Transverse colon (tissue), 4 donors: ENCODE measurements around the gene SHMT2. TPM values are rescaled to one million over a fixed set of nuclear protein-coding genes. Genes with fewer than 3 reads are reported as not detected.

Experiments
- DNase-seq: peaks from one replicate; pipeline ENCODE4 v3.0.0-alpha.2; 2019
- H3K27ac ChIP-seq, 4 donors: fragments of 200-600 bp; sonication (generic); 2 replicates each; pipeline ENCODE4 v1.5.1; 2016 to 2018; ENCODE audit warnings: inconsistent platforms in 4 of 4
- H3K27me3 ChIP-seq: fragments of 200-600 bp; sonication (generic); 2 replicates; pipeline ENCODE4 v1.5.1; 2017; ENCODE audit warnings: inconsistent platforms
- H3K36me3 ChIP-seq, 4 donors: fragments of 200-600 bp; sonication (generic); 2 replicates each; pipeline ENCODE4 v1.5.1; 2017 to 2019; ENCODE audit warnings: inconsistent platforms in 4 of 4
- H3K4me1 ChIP-seq, 4 donors: fragments of 200-600 bp; sonication (generic); 2 replicates each; pipeline ENCODE4 v1.5.1; 2017 to 2020; ENCODE audit warnings: inconsistent platforms in 4 of 4
- H3K4me3 ChIP-seq, 4 donors: fragments of 200-600 bp; sonication (generic); 1 replicate in 1 of 4; 2 replicates in 3 of 4; pipeline versions ENCODE4 v1.5.1 to v1.6.1; 2017 to 2019; ENCODE audit warnings: inconsistent platforms in 4 of 4
- H3K9me3 ChIP-seq, 2 donors: fragments of 200-600 bp; sonication (generic); 2 replicates each; pipeline ENCODE4 v1.5.1; 2017 to 2019; ENCODE audit warnings: inconsistent platforms in 2 of 2
- EP300 ChIP-seq: sonication (generic); formaldehyde crosslinking; IDR thresholded peaks from one replicate; pipeline ENCODE4 v1.6.1; 2017; ENCODE audit warnings: antibody characterized with exemption, low read depth
- POLR2A ChIP-seq: fragments of 450-650 bp; IDR thresholded peaks from one replicate; pipeline ENCODE4 v1.6.1; 2016; ENCODE audit warnings: antibody characterized with exemption, mild to moderate bottlenecking, moderate library complexity
- POLR2AphosphoS5 ChIP-seq, 3 donors: sonication (generic); formaldehyde crosslinking; IDR thresholded peaks; one replicate each; pipeline ENCODE4 v1.6.1; 2016; ENCODE audit warnings: antibody characterized with exemption in 3 of 3
- WGBS, 2 donors: methylation state at CpG; one replicate each; pipeline ENCODE4 v1.1.5; 2018; ENCODE audit warnings: low coverage in 1 of 2; 5-methylcytosine and 5-hydroxymethylcytosine counted together
- in situ Hi-C, 4 donors: fragments of 200-750 bp; cut with MboI; loops; one replicate each; pipeline versions ENCODE4 v1.15.0 to v1.15.1; 2017; ENCODE audit warnings: low sequenced_read_pairs in 3 of 4, low pct_ligation_motif_present in 1 of 4, low pct_unique_long_range_greater_than_20kb in 1 of 4
- intact Hi-C: fragments of 100-400 bp; cut with DNase I; formaldehyde crosslinking; loops from one replicate; pipeline ENCODE4 v1.15.1; 2023; ENCODE audit warnings: low total_unique reads
- total RNA-seq, 4 donors: library from RNA; depleted of rRNA; stranded (reverse); fragments of >200 nt; gene quantifications; one replicate each; pipeline ENCODE4 v1.1.0, GENCODE V29; 2016
- TF ChIP-seq, protein P1 (sequence below), 5 experiments: fragments of 200-600 bp in 3 of 5; fragments of 450-650 bp in 2 of 5; sonication (generic) in 3 of 5; IDR thresholded peaks; 1 replicate in 2 of 5; 2 replicates in 3 of 5; pipeline ENCODE4 v1.5.1; 2016 to 2017; ENCODE audit warnings: antibody characterized with exemption in 5 of 5, inconsistent platforms in 3 of 5, mild to moderate bottlenecking in 2 of 5, moderate library complexity in 1 of 5

SHMT2 gene
- total RNA-seq, 4 donors from 2014 or later, result 29.2 to 104 (median 33.4) TPM

DNA sequence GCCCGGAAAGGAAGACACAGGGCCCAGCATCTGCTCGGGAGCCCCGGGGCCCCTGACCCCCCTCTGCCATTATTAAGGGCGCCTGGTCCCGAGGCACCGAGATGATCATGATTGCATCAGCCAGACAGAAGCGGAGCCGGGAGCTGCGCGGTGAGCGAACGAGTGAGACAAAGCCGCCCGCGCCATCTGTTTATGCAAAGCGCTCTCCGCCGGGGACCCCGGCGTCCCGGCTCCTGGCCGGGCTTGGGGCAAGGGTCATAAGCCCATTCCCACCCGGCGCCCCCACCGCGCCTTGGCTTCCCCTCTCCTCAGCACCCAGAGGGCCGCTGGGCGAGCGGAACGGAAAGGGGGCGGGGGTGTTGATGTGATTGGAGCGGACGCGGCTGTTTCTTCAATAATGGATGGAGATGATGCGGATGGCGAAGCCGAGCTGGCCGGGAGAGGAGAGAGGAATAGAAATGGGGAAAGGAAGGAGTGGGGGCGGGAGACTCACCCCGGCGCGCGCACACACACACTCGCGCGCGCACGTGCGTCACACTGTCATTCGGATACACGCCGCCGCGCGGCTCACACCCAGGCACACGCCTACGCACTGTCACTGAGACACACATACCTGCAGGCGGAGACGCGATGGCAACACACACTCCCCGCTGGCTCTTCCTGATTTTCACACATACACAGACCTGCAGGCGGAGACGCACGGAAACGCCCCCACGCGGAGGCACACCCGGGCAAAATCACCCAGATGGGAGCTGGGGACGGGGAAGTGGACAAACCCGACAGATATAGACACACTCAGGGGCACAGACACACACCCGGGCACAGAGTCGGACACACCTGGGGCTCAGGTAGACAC is 10.8 kb downstream of the SHMT2 start:
- H3K27ac ChIP-seq, result peak overlapping the region in 2 of 4 donors; percentile 30 to 51
- TF ChIP-seq, protein P1, sequence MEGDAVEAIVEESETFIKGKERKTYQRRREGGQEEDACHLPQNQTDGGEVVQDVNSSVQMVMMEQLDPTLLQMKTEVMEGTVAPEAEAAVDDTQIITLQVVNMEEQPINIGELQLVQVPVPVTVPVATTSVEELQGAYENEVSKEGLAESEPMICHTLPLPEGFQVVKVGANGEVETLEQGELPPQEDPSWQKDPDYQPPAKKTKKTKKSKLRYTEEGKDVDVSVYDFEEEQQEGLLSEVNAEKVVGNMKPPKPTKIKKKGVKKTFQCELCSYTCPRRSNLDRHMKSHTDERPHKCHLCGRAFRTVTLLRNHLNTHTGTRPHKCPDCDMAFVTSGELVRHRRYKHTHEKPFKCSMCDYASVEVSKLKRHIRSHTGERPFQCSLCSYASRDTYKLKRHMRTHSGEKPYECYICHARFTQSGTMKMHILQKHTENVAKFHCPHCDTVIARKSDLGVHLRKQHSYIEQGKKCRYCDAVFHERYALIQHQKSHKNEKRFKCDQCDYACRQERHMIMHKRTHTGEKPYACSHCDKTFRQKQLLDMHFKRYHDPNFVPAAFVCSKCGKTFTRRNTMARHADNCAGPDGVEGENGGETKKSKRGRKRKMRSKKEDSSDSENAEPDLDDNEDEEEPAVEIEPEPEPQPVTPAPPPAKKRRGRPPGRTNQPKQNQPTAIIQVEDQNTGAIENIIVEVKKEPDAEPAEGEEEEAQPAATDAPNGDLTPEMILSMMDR (IDR thresholded peaks at IDR 0.05), result peak in 2 of 5 experiments; percentile 9 to 29
- no peak for TF ChIP-seq EP300
- peaks cover 91% of the 10 kb centered on the region for H3K27me3 ChIP-seq
- in situ Hi-C loops (no loop called here), intact Hi-C loops (no loop called here)
- no peaks in the 10 kb centered on the region for H3K36me3 ChIP-seq
- H3K4me3 ChIP-seq, result peak overlapping the region; percentile 21 to 50 (median 38)
- peak; percentile 70 for DNase-seq
- H3K4me1 ChIP-seq, result peaks cover 40 to 63% (median 59%) of the 10 kb centered on the region in 4 donors
- 1% methylated on average over 68 of the region's 72 CpGs; no CpG with 5 or more reads in 1 of the 2 donors for WGBS, 2 donors
- H3K9me3 ChIP-seq, result no peaks in the 10 kb centered on the region

DNA sequence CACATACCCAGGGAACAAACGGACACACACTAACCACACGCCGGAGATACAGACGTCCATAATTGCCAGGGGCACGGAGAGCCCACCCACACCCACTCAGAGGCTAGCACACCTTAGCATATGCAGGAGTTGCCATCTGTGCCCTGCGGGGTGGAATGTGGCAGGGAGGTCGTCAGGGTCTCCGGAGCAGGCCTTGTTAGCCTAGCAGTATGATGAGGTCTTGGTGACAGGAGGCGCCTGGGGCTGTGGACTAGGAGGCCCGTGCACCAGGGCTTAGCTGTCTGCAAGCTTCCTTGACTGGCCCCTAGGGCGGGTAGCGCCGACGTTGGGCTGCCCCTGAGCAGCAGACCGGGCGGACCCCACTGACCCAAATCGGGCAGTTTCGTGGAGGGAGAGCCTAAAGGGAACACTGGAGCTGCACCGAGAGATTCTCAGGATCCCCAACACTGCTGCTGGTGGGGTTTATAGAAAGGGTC is 11.5 kb downstream of the SHMT2 start:
- peak; percentile 28 for DNase-seq
- intact Hi-C loops (no loop called here), in situ Hi-C loops (no loop called here)
- H3K4me1 ChIP-seq, result peaks cover 40 to 63% (median 59%) of the 10 kb centered on the region in 4 donors
- peaks cover 84% of the 10 kb centered on the region for H3K27me3 ChIP-seq
- H3K27ac ChIP-seq, result no peak overlapping the region
- 13% methylated on average over 18 of the region's 19 CpGs; no CpG with 5 or more reads in 1 of the 2 donors for WGBS, 2 donors
- no peaks in the 10 kb centered on the region for H3K36me3 ChIP-seq
- H3K4me3 ChIP-seq, result peak overlapping the region in 1 of 4 donors; percentile 50
- no peaks in the 10 kb centered on the region for H3K9me3 ChIP-seq
- TF ChIP-seq POLR2AphosphoS5 (IDR thresholded peaks at IDR 0.05) (no peak), POLR2A (no peak), EP300 (no peak)
- TF ChIP-seq, protein P1 (IDR thresholded peaks at IDR 0.05), result no peak

DNA sequence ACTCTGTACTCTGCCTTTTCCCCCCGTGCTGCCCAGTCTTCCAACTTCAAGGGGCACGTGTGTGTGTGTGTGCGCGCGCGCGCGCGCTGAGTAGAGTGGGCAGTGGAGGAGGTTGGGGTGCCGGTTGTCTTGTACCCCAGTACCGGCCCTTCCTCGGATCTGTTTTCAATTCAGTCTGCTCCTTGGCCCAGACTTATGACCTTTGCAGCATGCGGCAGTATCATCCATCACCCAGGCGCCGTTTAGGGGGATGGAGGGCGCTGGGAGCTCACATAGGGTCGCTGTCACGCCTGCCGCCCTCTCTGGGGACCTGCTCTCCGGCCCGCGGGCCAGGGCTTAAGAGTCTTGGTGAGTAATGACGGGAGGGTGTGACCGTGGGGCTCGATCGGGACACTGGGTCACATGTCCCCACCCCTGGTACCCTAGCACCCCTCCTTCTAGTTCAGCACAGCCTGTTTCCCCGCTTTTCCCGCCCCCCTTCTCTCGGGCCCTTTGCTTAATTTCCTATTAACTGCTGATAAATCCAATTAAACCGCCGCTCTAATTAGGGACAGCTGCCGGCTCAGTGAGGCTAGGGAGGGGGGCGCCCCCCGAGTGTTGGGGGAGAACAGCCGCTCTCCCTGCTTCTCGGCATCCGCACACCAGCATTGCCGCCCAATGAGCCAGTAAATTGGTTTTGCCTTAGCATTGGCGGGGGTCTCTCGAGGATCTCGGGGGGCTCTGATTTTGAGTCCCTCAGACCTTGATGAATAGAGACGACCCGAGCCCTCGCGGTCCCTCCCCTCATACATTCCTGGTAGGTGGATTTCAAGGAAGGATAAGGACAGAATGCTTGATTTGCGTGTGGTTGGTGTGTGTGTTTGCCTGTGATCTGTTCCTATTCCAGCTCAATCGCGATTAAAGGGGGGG is 12.1 kb downstream of the SHMT2 start:
- Histone ChIP-seq H3K27ac (no peak overlapping the region), H3K4me3 (no peak overlapping the region), H3K4me1 (peaks cover 40 to 63% (median 59%) of the 10 kb centered on the region in 4 donors), H3K9me3 (no peaks in the 10 kb centered on the region), H3K36me3 (no peaks in the 10 kb centered on the region), H3K27me3 (peaks cover 77% of the 10 kb centered on the region)
- TF ChIP-seq, protein P1 (IDR thresholded peaks at IDR 0.05), result no peak
- no peak for TF ChIP-seq POLR2A
- in situ Hi-C loops, result no loop called here
- WGBS, 2 donors, result 13% methylated on average over 46 of the region's 48 CpGs; no CpG with 5 or more reads in 1 of the 2 donors
- intact Hi-C loops, result no loop called here
- no peak for DNase-seq

DNA sequence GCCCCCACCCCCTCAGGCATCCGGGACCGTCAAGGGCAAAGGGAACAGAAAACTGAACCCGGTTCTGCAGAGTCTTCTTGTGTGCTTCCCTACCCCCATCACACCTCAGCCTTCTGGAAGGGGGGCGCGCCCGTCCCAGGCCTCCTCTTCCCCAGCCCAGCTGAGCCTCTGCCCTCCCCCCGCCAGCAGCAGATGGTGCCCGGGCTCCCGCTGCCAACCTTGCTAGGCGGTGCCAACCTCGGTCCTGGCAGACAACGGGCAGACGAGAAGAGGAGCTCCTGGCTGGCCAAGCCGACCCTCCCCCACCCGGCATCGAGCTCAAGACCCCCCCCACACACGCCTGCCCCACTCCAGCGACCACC is 12.8 kb downstream of the SHMT2 start:
- DNase-seq, result peak; percentile 56
- in situ Hi-C loops (no loop called here), intact Hi-C loops (no loop called here)
- H3K9me3 ChIP-seq, result no peaks in the 10 kb centered on the region
- peaks cover 40 to 63% (median 59%) of the 10 kb centered on the region in 4 donors for H3K4me1 ChIP-seq
- H3K27me3 ChIP-seq, result peaks cover 71% of the 10 kb centered on the region
- no peaks in the 10 kb centered on the region for H3K36me3 ChIP-seq
- peak overlapping the region in 2 of 4 donors; percentile 3 to 42 for H3K4me3 ChIP-seq
- TF ChIP-seq, protein P1 (IDR thresholded peaks at IDR 0.05), result no peak
- no peak for TF ChIP-seq POLR2A
- TF ChIP-seq POLR2AphosphoS5 (IDR thresholded peaks at IDR 0.05), result no peak
- TF ChIP-seq EP300, result no peak
- 0 to 3% methylated on average over 3 to 18 of the region's 18 CpGs for WGBS, 2 donors
- H3K27ac ChIP-seq, result peak overlapping the region in 1 of 4 donors; percentile 33
